AG09309 (cell line): ENCODE data around the gene SRPK2.

ENCODE experiments used
- DNase-seq: peaks from one replicate; pipeline ENCODE4 v3.0.0-alpha.2; 2010; ENCODE audit warnings: low read depth
- H3K4me3 ChIP-seq: 2 replicates; pipeline ENCODE4 v1.5.1; 2011; ENCODE audit warnings: mild to moderate bottlenecking, low read depth, low read length, moderate library complexity; ENCODE audit not compliant: control insufficient read depth
- TF ChIP-seq, protein P1 (sequence below): IDR thresholded peaks from 2 replicates; pipeline ENCODE4 v1.5.1; 2011; ENCODE audit warnings: mild to moderate bottlenecking, low read depth, low read length, inconsistent platforms; ENCODE audit not compliant: insufficient read depth, control insufficient read depth; ENCODE audit errors: missing control alignments

Gene SRPK2

DNA sequence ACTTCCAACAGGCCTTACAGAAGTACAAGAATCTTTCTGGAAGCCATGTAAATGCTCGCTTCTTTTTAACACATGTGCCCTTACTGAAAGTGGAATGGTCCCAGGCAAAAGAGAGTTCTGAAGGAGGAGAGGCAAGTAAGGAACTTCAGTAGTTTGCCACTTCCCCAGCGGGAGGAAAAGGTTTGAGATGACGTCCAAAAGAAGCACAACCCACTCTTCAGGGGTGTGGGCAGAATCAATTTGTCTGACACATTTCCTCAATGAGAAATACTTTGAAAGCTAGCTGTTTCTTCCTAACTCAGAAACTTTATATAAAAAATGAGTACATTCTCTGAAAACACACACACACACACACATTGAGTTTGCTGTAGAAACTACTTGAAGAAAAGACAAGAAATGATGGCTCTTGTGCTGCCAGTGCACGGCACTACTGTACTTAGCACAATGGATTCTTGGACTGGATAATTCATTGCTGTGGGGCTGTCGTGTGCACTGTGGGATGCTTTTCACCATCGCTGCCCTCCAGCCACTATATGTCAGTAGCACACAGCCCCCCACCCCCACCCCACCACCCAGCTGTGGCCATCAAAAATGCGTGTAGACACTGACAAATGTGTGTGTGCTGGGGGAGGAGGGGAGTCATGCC is 183.0 kb downstream of the SRPK2 start:
- no peak for DNase-seq
- H3K4me3 ChIP-seq: no peak overlapping the region
- TF ChIP-seq, protein P1, sequence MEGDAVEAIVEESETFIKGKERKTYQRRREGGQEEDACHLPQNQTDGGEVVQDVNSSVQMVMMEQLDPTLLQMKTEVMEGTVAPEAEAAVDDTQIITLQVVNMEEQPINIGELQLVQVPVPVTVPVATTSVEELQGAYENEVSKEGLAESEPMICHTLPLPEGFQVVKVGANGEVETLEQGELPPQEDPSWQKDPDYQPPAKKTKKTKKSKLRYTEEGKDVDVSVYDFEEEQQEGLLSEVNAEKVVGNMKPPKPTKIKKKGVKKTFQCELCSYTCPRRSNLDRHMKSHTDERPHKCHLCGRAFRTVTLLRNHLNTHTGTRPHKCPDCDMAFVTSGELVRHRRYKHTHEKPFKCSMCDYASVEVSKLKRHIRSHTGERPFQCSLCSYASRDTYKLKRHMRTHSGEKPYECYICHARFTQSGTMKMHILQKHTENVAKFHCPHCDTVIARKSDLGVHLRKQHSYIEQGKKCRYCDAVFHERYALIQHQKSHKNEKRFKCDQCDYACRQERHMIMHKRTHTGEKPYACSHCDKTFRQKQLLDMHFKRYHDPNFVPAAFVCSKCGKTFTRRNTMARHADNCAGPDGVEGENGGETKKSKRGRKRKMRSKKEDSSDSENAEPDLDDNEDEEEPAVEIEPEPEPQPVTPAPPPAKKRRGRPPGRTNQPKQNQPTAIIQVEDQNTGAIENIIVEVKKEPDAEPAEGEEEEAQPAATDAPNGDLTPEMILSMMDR: no peak

DNA sequence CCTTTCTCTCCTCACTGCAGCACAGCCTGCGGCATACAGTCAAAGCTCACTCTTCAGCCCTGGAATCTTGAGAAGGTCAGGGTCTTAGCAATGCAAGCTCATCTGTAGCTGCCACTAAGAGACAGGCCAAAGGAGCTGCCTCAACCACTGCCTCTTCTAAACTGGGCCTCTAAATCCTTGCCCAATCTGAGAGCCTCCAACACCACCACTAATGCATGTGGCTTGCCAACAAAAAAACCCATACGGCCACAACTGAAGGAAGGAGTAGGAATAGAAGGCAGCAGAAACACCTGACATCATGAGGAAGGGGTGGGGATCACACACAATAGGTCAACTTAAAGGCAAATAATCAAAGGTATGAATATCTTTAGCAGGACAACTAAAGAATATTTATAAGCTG is 183.8 kb downstream of the SRPK2 start:
- H3K4me3 ChIP-seq: no peak overlapping the region
- TF ChIP-seq, protein P1: no peak
- no peak for DNase-seq

- no peak for DNase-seq
- no peak overlapping the region for H3K4me3 ChIP-seq
- TF ChIP-seq, protein P1: no peak
Measured at GRCh38 chr7:105204520-105204919, 184.2 kb downstream of the SRPK2 start.

DNA sequence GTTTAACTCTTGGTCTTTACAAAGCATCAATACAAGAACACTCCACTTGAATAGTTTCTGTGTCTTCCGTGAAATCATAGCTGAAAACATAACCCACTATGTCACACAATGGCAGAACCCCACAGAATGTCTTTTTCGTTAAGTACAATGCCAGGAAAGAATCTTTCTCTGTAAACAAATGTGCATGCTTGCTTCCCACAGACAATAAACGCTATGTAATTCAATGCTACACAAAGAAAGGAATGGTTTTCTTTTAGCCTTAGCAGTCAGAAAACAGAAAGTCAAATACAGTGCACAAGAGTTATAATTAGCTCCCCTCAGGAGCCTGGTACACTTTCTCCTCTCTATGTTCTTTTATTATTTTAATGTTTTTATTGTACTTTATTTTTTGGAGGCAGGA is 186.1 kb downstream of the SRPK2 start:
- DNase-seq: no peak
- TF ChIP-seq, protein P1: no peak
- H3K4me3 ChIP-seq: no peak overlapping the region

GRCh38 chr7:105199386-105199785 is 189.3 kb downstream of the SRPK2 start:
- TF ChIP-seq, protein P1: no peak
- no peak overlapping the region for H3K4me3 ChIP-seq
- no peak for DNase-seq

DNA sequence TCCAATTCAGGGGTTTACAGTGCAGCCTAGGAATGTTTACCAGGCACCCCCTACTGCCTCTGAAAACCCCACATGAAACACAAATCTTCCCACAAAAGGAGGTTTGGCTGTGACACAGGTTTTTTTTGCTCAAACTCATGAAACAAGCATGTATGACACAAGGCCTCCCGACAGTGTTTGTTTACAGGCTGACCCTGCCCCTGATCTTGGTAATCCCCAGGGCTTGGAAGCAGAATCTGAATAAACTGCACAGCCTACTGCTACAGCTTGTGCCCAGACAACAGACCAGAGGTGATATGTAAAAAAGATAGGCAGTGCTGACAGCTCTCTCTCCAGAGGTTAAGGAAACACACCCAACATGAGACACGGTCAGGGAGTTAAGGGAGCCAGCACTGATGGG is 190.5 kb downstream of the SRPK2 start:
- TF ChIP-seq, protein P1: no peak

More for the DNA sequence above, 190.5 kb downstream of the SRPK2 start:
- H3K4me3 ChIP-seq: no peak overlapping the region
- DNase-seq: peak; percentile 55
